ENCODE measurements around the gene DOCK8. TPM values are rescaled to one million over a fixed set of nuclear protein-coding genes. Genes with fewer than 3 reads are reported as not detected.
"Not testable (repeated sequence)": the region's sequence is repeated elsewhere in the genome, so short reads cannot be mapped to it uniquely, and the experiment has no call there.

Gene DOCK8
- total RNA-seq, 2 donors from 2014 or later, result 5.2 to 9.5 TPM

DNA sequence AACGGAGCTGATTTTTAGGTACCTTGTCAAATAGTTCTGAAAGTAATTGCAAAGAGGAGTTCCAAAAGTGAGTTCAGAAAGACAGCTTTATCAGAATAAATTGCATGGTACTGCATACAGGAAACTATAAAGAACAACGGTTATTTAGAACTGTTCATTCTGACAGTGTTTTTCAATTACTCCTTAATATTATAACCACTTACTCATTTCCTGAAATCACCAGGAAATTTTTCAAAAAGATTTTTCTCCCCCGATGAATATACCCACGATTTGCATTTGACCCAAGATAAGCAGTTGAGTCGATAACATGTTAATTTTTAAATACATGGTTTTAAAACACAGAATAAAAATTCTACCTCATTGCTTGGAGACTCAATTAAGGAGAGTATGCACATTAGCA lies 9.4 kb downstream of the DOCK8 start:
- no peak for TF ChIP-seq CTCF (IDR thresholded peaks at IDR 0.05)
- Histone ChIP-seq H3K27me3 (no peaks in the 10 kb centered on the region), H3K9me3 (no peaks in the 10 kb centered on the region), H3K36me3 (no peaks in the 10 kb centered on the region), H3K4me1 (no peaks in the 10 kb centered on the region), H3K27ac (no peak overlapping the region), H3K4me3 (no peak overlapping the region)
- DNase-seq (ENCODE audit: low spot score), result no peak

GRCh38 chr9:224582-225520 lies 10.2 kb downstream of the DOCK8 start:
- H3K27me3 ChIP-seq, result no peaks in the 10 kb centered on the region
- H3K9me3 ChIP-seq, result no peaks in the 10 kb centered on the region
- no peaks in the 10 kb centered on the region for H3K36me3 ChIP-seq
- no peak overlapping the region for H3K27ac ChIP-seq
- DNase-seq (ENCODE audit: low spot score), result no peak
- TF ChIP-seq CTCF (IDR thresholded peaks at IDR 0.05), result no peak
- H3K4me1 ChIP-seq, result no peaks in the 10 kb centered on the region
- no peak overlapping the region for H3K4me3 ChIP-seq

DNA sequence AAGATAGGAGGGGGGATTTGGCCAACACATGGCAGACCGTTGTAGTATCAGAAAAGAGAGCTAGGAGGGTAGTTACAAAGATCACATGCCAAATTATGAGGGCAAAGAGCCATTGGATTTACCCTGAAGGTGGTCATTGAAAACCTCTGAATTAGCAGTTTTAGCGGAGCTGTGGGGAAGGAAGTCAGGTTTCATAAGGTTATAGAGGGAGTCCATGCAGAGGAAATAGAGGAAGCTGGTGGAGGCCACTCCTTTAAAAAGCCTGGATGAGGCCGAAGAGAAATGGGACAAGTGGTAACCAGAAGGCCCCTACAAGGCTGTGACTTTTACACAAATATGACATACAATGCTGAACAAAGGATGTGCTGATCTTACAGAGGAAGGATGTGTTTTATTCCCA lies 13.2 kb downstream of the DOCK8 start:
- Histone ChIP-seq H3K36me3 (no peaks in the 10 kb centered on the region), H3K4me1 (no peaks in the 10 kb centered on the region), H3K27ac (no peak overlapping the region), H3K27me3 (no peaks in the 10 kb centered on the region), H3K4me3 (no peak overlapping the region), H3K9me3 (no peaks in the 10 kb centered on the region)
- DNase-seq (ENCODE audit: low spot score), result no peak
- no peak for TF ChIP-seq CTCF (IDR thresholded peaks at IDR 0.05)

DNA sequence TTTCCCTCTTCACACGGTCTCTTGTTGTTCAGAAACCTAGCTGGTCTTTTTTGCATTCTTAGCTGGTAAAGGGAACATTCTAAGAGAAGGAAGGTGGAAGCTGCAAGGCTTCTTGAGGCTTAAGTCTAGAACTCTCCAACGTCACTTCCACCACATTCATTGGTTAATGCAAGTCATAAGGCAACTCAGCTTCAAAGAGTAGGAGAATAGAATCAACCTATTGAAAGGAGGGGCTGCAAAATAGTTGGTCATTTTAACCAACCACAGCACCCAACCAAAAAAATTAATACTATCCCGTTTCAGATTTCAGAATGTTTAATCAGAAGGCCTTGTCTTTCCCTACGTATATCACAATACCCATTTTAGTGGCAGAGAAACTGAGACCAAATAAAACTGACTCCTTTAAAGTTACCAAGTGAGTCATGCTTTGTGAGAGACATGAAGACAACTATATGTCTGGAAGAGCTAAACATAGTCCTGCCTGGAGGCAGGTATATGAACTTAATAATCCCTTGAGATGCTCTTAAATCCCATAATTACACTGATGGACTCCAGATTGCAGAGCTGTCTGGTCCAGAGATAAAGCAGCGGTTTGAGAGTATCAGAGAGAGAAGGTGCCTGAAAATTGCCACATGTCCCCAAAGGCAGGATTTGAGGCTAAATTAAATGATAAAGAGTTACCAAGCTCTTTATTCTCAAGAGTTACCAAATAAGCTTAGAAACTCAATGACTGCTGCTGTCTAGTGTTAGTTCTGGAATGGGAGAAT lies 14.4 kb downstream of the DOCK8 start:
- no peak for DNase-seq (ENCODE audit: low spot score)
- Histone ChIP-seq H3K4me3 (no peak overlapping the region), H3K9me3 (no peaks in the 10 kb centered on the region), H3K27ac (no peak overlapping the region), H3K4me1 (no peaks in the 10 kb centered on the region), H3K36me3 (no peaks in the 10 kb centered on the region), H3K27me3 (no peaks in the 10 kb centered on the region)
- no peak for TF ChIP-seq CTCF (IDR thresholded peaks at IDR 0.05)

GRCh38 chr9:231625-232024 lies 17.0 kb downstream of the DOCK8 start:
- not testable (repeated sequence) for DNase-seq (ENCODE audit: low spot score)

GRCh38 chr9:233708-234107 lies 19.0 kb downstream of the DOCK8 start:
- not testable (repeated sequence) for H3K9me3 ChIP-seq; H3K36me3 ChIP-seq; H3K4me1 ChIP-seq; H3K4me3 ChIP-seq; H3K27ac ChIP-seq; DNase-seq (ENCODE audit: low spot score); H3K27me3 ChIP-seq

More at GRCh38 chr9:231625-232024, 17.0 kb downstream of the DOCK8 start:
- H3K36me3 ChIP-seq, H3K9me3 ChIP-seq, H3K4me1 ChIP-seq, H3K27ac ChIP-seq, H3K4me3 ChIP-seq, H3K27me3 ChIP-seq: not testable (repeated sequence)

Data from right atrium auricular region (tissue), 2 donors.